ENCODE results near the gene TIFAB. TPM values are rescaled to one million over a fixed set of nuclear protein-coding genes. Genes with fewer than 3 reads are reported as not detected.

The TIFAB gene
- total RNA-seq, 4 donors from 2014 or later: not detected

DNA sequence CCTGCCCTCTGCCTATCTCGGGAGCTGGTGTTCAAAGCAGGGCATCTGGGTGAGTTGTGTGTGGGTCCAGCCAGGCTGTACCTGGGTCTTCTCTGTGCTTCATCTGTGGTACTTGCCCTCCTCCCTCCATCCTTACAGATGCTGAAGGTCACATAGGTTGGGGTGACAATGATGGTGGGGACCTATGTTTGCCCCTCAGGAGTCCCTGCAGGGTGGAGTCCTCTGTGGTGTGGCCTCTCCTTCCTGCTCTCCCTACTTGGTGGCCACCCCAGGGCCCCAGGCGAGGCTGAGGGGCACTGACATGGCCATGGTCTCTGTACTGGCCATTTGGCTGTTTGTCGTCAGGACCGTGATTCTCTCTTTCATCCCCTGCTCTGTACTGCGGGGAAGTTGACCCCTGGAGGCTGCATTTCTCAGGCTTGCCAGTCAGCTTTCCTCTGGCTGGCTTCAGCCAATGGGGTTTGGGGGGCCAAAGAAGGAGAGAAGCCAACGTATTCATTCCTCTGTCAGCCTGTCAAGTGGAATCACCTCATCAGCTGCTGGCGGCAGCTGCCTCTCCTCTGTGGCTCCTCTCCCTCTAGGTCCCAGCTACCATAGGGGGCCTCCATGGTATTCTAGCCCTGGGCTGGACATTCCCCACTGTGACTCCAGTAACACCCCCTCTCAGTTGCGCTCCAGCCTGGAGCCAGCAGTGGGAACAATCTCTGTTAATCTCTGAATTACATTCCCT, 9.6 kb downstream of the TIFAB start:
- Histone ChIP-seq H3K9me3 (no peaks in the 10 kb centered on the region), H3K27ac (no peak overlapping the region), H3K36me3 (no peaks in the 10 kb centered on the region), H3K4me1 (peaks cover 0 to 21% (median 3%) of the 10 kb centered on the region in 3 donors), H3K27me3 (no peaks in the 10 kb centered on the region), H3K4me3 (no peak overlapping the region)
- 74 to 89% methylated on average over 2 of the region's 8 CpGs for WGBS, 2 donors (ENCODE audit: low coverage in 1 of 2)
- no peak for ATAC-seq
- TF ChIP-seq, protein P1, sequence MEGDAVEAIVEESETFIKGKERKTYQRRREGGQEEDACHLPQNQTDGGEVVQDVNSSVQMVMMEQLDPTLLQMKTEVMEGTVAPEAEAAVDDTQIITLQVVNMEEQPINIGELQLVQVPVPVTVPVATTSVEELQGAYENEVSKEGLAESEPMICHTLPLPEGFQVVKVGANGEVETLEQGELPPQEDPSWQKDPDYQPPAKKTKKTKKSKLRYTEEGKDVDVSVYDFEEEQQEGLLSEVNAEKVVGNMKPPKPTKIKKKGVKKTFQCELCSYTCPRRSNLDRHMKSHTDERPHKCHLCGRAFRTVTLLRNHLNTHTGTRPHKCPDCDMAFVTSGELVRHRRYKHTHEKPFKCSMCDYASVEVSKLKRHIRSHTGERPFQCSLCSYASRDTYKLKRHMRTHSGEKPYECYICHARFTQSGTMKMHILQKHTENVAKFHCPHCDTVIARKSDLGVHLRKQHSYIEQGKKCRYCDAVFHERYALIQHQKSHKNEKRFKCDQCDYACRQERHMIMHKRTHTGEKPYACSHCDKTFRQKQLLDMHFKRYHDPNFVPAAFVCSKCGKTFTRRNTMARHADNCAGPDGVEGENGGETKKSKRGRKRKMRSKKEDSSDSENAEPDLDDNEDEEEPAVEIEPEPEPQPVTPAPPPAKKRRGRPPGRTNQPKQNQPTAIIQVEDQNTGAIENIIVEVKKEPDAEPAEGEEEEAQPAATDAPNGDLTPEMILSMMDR (IDR thresholded peaks at IDR 0.05): no peak
- TF ChIP-seq POLR2AphosphoS5 (IDR thresholded peaks at IDR 0.05) (no peak), POLR2A (IDR thresholded peaks at IDR 0.05) (no peak), EP300 (IDR thresholded peaks at IDR 0.05) (no peak)

DNA sequence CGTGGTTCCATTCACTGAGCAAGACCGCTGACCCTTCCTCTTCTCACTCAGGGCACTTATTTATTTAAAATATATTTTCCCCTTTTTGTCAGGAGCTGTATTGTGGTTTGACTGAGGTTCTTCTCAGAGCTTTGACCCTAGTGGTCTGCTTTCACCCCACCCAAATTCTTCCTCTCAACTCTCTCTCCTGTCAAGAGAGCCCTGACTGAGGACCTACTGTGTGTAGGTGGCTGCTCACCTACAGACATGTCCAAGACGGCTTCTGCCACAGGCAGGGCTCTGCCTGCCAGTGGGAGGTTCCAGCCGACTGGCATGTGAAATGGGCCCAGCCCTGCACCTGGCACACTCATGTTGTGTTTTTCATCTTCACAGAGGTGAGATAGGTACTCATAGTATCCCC, 10.2 kb downstream of the TIFAB start:
- Histone ChIP-seq H3K4me1 (peaks cover 0 to 22% (median 3%) of the 10 kb centered on the region in 3 donors), H3K36me3 (no peaks in the 10 kb centered on the region)
- no peak for TF ChIP-seq EP300 (IDR thresholded peaks at IDR 0.05)
- TF ChIP-seq POLR2AphosphoS5 (IDR thresholded peaks at IDR 0.05): no peak
- TF ChIP-seq POLR2A (IDR thresholded peaks at IDR 0.05): no peak
- TF ChIP-seq, protein P1 (IDR thresholded peaks at IDR 0.05): no peak

DNA sequence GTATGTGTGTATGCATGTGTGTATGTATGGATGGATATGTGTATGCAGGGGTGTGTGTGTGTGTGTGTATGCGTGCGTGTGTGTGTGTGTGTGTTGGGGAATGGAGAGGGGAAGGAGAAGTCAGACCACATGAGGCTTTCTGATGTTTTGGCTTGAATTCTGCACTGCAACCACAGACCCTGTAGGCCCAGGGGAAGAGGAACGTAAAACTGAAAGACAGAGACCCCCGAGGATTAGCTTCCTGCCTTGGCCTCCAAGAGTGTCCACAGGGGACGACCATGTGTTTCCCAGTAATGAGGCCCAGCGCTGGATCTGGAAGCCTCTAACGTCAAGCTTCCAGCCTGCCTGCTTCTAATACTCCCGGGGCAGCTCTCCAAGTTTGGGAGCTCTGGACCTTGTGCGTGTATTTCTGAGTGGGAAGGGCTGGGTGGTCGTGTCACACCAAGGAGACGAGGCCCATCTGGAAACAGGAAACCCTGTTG, 10.8 kb downstream of the TIFAB start:
- no peak for ATAC-seq
- TF ChIP-seq POLR2A (IDR thresholded peaks at IDR 0.05) (no peak), EP300 (IDR thresholded peaks at IDR 0.05) (no peak), POLR2AphosphoS5 (IDR thresholded peaks at IDR 0.05) (no peak)
- TF ChIP-seq, protein P1 (IDR thresholded peaks at IDR 0.05): no peak
- WGBS, 2 donors (ENCODE audit: low coverage in 1 of 2): 0 to 18% methylated on average over 2 to 5 of the region's 11 CpGs
- no peaks in the 10 kb centered on the region for H3K9me3 ChIP-seq
- H3K27me3 ChIP-seq: no peaks in the 10 kb centered on the region
- H3K36me3 ChIP-seq: no peaks in the 10 kb centered on the region
- no peak overlapping the region for H3K27ac ChIP-seq
- H3K4me1 ChIP-seq: peaks cover 0 to 22% (median 3%) of the 10 kb centered on the region in 3 donors
- H3K4me3 ChIP-seq: no peak overlapping the region

More for the DNA sequence above, 10.2 kb downstream of the TIFAB start:
- Histone ChIP-seq H3K9me3 (no peaks in the 10 kb centered on the region), H3K4me3 (no peak overlapping the region), H3K27me3 (no peaks in the 10 kb centered on the region), H3K27ac (no peak overlapping the region)
- no peak for ATAC-seq
- WGBS, 2 donors (ENCODE audit: low coverage in 1 of 2): 49% methylated on average over 3 of the region's 4 CpGs; no CpG with 5 or more reads in 1 of the 2 donors

DNA sequence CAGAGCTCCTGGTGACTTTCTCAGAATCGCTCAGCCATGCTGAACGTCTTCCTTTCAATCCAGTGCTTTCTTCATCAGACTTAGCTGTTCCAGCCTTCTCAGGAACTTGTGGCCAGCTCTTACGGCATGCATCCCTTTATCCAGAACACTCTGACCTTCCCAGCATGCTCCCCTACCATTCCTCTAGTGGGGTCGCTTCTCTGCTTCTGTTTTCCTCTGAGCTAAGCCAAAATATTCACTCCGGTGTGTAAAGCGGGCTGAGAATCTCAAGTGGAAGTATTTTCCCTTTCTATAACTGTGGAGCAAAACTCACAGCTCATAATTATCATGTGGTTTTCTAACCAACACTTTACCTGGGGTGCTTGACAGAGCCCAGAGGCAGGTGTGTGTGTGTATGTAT, 11.2 kb downstream of the TIFAB start:
- Histone ChIP-seq H3K4me3 (no peak overlapping the region), H3K27me3 (peaks cover under 1% of the 10 kb centered on the region), H3K27ac (no peak overlapping the region), H3K36me3 (no peaks in the 10 kb centered on the region), H3K9me3 (no peaks in the 10 kb centered on the region), H3K4me1 (peaks cover 0 to 22% (median 3%) of the 10 kb centered on the region in 3 donors)
- TF ChIP-seq POLR2A (IDR thresholded peaks at IDR 0.05): no peak
- no peak for TF ChIP-seq EP300 (IDR thresholded peaks at IDR 0.05)
- TF ChIP-seq POLR2AphosphoS5 (IDR thresholded peaks at IDR 0.05): no peak
- TF ChIP-seq, protein P1 (IDR thresholded peaks at IDR 0.05): no peak
- 71 to 80% methylated on average over 3 to 4 of the region's 6 CpGs for WGBS, 2 donors (ENCODE audit: low coverage in 1 of 2)
- ATAC-seq: no peak
